ENCODE measurements around the gene DLG4.

DNA sequence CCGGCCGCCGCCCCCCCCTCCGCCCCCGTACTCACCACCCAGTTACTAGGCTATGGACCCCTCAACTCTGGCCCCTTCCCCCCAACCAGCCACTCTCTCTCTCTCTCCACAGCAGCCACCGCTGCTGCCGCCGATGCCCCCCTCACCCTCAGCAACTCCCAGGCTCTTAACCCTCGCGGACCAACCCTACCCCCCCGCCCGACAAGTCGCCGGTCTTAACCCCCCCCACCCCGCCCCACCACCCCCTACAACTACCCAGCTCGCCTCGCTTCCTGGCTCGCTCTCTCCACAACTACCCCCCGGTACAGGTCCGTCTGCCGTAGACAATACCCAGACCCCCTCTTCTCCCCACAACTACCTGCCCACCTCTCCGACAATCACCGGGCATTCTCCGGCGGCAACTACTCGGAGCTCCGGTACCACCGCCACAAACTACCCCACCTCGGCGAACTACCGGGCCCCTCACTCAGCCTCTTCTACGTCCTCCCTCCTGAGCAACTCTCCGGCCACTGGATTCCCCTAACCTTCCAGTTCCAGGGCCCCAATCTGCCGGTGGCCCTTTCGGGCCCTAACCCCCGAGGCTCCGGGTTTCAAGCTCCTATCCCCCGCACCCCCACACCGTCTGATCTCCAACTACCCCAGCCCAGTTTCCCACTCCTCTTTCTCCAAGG, 18.9 kb upstream of the DLG4 start:
- TF ChIP-seq, protein P1, sequence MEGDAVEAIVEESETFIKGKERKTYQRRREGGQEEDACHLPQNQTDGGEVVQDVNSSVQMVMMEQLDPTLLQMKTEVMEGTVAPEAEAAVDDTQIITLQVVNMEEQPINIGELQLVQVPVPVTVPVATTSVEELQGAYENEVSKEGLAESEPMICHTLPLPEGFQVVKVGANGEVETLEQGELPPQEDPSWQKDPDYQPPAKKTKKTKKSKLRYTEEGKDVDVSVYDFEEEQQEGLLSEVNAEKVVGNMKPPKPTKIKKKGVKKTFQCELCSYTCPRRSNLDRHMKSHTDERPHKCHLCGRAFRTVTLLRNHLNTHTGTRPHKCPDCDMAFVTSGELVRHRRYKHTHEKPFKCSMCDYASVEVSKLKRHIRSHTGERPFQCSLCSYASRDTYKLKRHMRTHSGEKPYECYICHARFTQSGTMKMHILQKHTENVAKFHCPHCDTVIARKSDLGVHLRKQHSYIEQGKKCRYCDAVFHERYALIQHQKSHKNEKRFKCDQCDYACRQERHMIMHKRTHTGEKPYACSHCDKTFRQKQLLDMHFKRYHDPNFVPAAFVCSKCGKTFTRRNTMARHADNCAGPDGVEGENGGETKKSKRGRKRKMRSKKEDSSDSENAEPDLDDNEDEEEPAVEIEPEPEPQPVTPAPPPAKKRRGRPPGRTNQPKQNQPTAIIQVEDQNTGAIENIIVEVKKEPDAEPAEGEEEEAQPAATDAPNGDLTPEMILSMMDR (IDR thresholded peaks at IDR 0.05) = no peak
- no peak for TF ChIP-seq POLR2A (IDR thresholded peaks at IDR 0.05)

All from body of pancreas (tissue), 4 donors.